Stomach smooth muscle (tissue), 2 donors: ENCODE results near the gene CCDC97.
A peak's percentile ranks its signal among the peaks of the same experiment; 100 is the strongest.

ENCODE experiments used
- H3K27ac ChIP-seq: one replicate; pipeline ENCODE4 v1.7.0; 2013; ENCODE audit warnings: mild to moderate bottlenecking, low read length, inconsistent platforms
- H3K27me3 ChIP-seq, 2 donors: one replicate each; pipeline ENCODE4 v1.7.0; 2013; ENCODE audit warnings: low read length in 2 of 2; ENCODE audit not compliant: insufficient read depth in 2 of 2, control insufficient read depth in 1 of 2
- H3K36me3 ChIP-seq, 2 donors: one replicate each; pipeline ENCODE4 v1.7.0; 2013; ENCODE audit warnings: low read length in 2 of 2; ENCODE audit not compliant: control insufficient read depth in 2 of 2, insufficient read depth in 2 of 2
- H3K4me1 ChIP-seq: one replicate; pipeline ENCODE4 v1.7.0; 2013; ENCODE audit warnings: low read length; ENCODE audit not compliant: control insufficient read depth, insufficient read depth
- H3K4me3 ChIP-seq, 2 donors: one replicate each; pipeline ENCODE4 v1.7.0; 2013; ENCODE audit warnings: low read length in 2 of 2
- H3K9ac ChIP-seq, 2 donors: one replicate each; pipeline ENCODE4 v1.7.0; 2013; ENCODE audit warnings: low read length in 2 of 2, mild to moderate bottlenecking in 1 of 2
- H3K9me3 ChIP-seq, 2 donors: one replicate each; pipeline ENCODE4 v1.7.0; 2013; ENCODE audit warnings: low read length in 2 of 2; ENCODE audit not compliant: control insufficient read depth in 2 of 2
- donor health status: healthy.
- donor health status: Pancreatic carcinoma.

The CCDC97 gene

GRCh38 chr19:41308450-41309179, 1.4 kb upstream of the CCDC97 start:
- peak overlapping the region; percentile 97 to 98 for H3K4me3 ChIP-seq
- H3K9ac ChIP-seq: peak overlapping the region; percentile 78 to 94
- peaks cover 37 to 49% of the 10 kb centered on the region in 2 donors for H3K36me3 ChIP-seq
- H3K27ac ChIP-seq: peak overlapping the region; percentile 92
- H3K27me3 ChIP-seq: no peaks in the 10 kb centered on the region
- no peaks in the 10 kb centered on the region for H3K9me3 ChIP-seq
- peaks cover 40% of the 10 kb centered on the region for H3K4me1 ChIP-seq

GRCh38 chr19:41309180-41310032, 566 bp upstream of the CCDC97 start:
- H3K9ac ChIP-seq: peak overlapping the region; percentile 94 to 99
- no peaks in the 10 kb centered on the region for H3K27me3 ChIP-seq
- H3K4me1 ChIP-seq: peaks cover 37% of the 10 kb centered on the region
- peaks cover 32 to 41% of the 10 kb centered on the region in 2 donors for H3K36me3 ChIP-seq
- peak overlapping the region; percentile 97 to 98 for H3K4me3 ChIP-seq
- H3K27ac ChIP-seq: peak overlapping the region; percentile 92
- H3K9me3 ChIP-seq: no peaks in the 10 kb centered on the region

GRCh38 chr19:41311072-41311471, 1.1 kb downstream of the CCDC97 start:
- Histone ChIP-seq H3K4me3 (peak overlapping the region; percentile 97 to 98), H3K4me1 (peaks cover 35% of the 10 kb centered on the region), H3K9ac (peak overlapping the region; percentile 94 to 99), H3K27me3 (no peaks in the 10 kb centered on the region), H3K36me3 (peaks cover 22 to 25% of the 10 kb centered on the region in 2 donors), H3K27ac (peak overlapping the region; percentile 92), H3K9me3 (no peaks in the 10 kb centered on the region)

- Histone ChIP-seq H3K27ac (no peak overlapping the region), H3K9me3 (no peaks in the 10 kb centered on the region), H3K4me1 (peaks cover 35% of the 10 kb centered on the region), H3K27me3 (no peaks in the 10 kb centered on the region), H3K4me3 (peak overlapping the region in 1 of 2 donors; percentile 98), H3K36me3 (peaks cover 24 to 25% of the 10 kb centered on the region in 2 donors), H3K9ac (no peak overlapping the region)
Measured at GRCh38 chr19:41311613-41312012, 1.6 kb downstream of the CCDC97 start.

GRCh38 chr19:41316306-41316920, 6.4 kb downstream of the CCDC97 start:
- Histone ChIP-seq H3K27me3 (no peaks in the 10 kb centered on the region), H3K9ac (no peak overlapping the region), H3K4me1 (peaks cover 6% of the 10 kb centered on the region), H3K27ac (no peak overlapping the region), H3K4me3 (no peak overlapping the region), H3K9me3 (no peaks in the 10 kb centered on the region), H3K36me3 (peaks cover 48 to 56% of the 10 kb centered on the region in 2 donors)

GRCh38 chr19:41318696-41319499, 8.9 kb downstream of the CCDC97 start:
- Histone ChIP-seq H3K9ac (no peak overlapping the region), H3K27me3 (no peaks in the 10 kb centered on the region), H3K9me3 (no peaks in the 10 kb centered on the region), H3K4me3 (no peak overlapping the region), H3K4me1 (peaks cover 24% of the 10 kb centered on the region), H3K27ac (no peak overlapping the region), H3K36me3 (peaks cover 39 to 48% of the 10 kb centered on the region in 2 donors)

- Histone ChIP-seq H3K27ac (no peak overlapping the region), H3K4me3 (no peak overlapping the region), H3K9me3 (no peaks in the 10 kb centered on the region), H3K4me1 (peaks cover 32% of the 10 kb centered on the region), H3K27me3 (no peaks in the 10 kb centered on the region), H3K36me3 (peaks cover 39 to 48% of the 10 kb centered on the region in 2 donors), H3K9ac (no peak overlapping the region)
Measured at GRCh38 chr19:41319500-41320184, 9.7 kb downstream of the CCDC97 start.

- Histone ChIP-seq H3K27me3 (no peaks in the 10 kb centered on the region), H3K27ac (no peak overlapping the region), H3K4me1 (peaks cover 37% of the 10 kb centered on the region), H3K9me3 (no peaks in the 10 kb centered on the region), H3K9ac (no peak overlapping the region), H3K4me3 (no peak overlapping the region), H3K36me3 (peaks cover 39 to 48% of the 10 kb centered on the region in 2 donors)
Measured at GRCh38 chr19:41320185-41320518, 10.2 kb downstream of the CCDC97 start.

GRCh38 chr19:41320568-41320967, 10.6 kb downstream of the CCDC97 start:
- peaks cover 39% of the 10 kb centered on the region for H3K4me1 ChIP-seq
- no peaks in the 10 kb centered on the region for H3K27me3 ChIP-seq
- H3K36me3 ChIP-seq: peaks cover 39 to 48% of the 10 kb centered on the region in 2 donors
- H3K27ac ChIP-seq: no peak overlapping the region
- H3K9ac ChIP-seq: no peak overlapping the region
- H3K4me3 ChIP-seq: no peak overlapping the region
- no peaks in the 10 kb centered on the region for H3K9me3 ChIP-seq

- Histone ChIP-seq H3K9ac (no peak overlapping the region), H3K4me3 (no peak overlapping the region), H3K36me3 (peaks cover 39 to 43% of the 10 kb centered on the region in 2 donors), H3K27ac (peak overlapping the region; percentile 93), H3K4me1 (peaks cover 46% of the 10 kb centered on the region), H3K27me3 (no peaks in the 10 kb centered on the region), H3K9me3 (no peaks in the 10 kb centered on the region)
Measured at GRCh38 chr19:41321204-41321599, 11.2 kb downstream of the CCDC97 start.
